DOHH2 (cell line): ENCODE data around the gene IL12A.

ENCODE experiments used
- CTCF ChIP-seq: fragments of 200-600 bp; sonication (generic); IDR thresholded peaks from one replicate; pipeline ENCODE4 v1.5.1; 2014; ENCODE audit warnings: antibody characterized with exemption, mild to moderate bottlenecking, low read depth, low read length; ENCODE audit not compliant: poor library complexity, severe bottlenecking
- EZH2phosphoT487 ChIP-seq: fragments of 200-600 bp; sonication (generic); IDR thresholded peaks from 2 replicates; pipeline ENCODE4 v1.6.1; 2017; ENCODE audit warnings: borderline replicate concordance, mild to moderate bottlenecking, antibody characterized with exemption, low read length, moderate library complexity, mixed read lengths

- TF ChIP-seq CTCF (no peak), EZH2phosphoT487 (no peak)
These were observed 55.5 kb downstream of the IL12A start for GRCh38 chr3:160044121-160044520.
